ENCODE data around the gene MAGEC3.

MAGEC3 gene

DNA sequence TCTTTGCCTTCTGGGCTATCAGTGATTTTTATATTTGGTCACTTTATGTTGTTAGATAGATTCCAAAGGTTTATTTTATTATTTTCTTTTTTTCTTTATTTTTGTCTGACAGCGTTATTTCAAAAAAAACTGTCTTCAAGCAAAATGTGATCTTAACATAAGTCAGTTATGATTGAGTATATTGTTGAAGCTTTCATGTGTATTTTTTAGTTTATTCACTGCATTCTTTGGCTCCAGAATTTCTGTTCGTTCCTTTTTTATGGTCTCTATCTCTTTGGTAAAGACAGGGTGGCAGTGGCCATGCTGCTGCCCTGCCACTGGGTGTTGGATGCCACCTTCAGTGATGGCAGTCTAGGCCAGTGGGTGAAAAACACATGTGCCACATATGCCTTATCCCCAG lies at the start of gene MAGEC3:
MAGEC3 (plus strand) TSS at position 301 of the 400 bp plus-strand sequence; CDS start at position 301, 0 bp downstream.
- TF ChIP-seq, protein P1, sequence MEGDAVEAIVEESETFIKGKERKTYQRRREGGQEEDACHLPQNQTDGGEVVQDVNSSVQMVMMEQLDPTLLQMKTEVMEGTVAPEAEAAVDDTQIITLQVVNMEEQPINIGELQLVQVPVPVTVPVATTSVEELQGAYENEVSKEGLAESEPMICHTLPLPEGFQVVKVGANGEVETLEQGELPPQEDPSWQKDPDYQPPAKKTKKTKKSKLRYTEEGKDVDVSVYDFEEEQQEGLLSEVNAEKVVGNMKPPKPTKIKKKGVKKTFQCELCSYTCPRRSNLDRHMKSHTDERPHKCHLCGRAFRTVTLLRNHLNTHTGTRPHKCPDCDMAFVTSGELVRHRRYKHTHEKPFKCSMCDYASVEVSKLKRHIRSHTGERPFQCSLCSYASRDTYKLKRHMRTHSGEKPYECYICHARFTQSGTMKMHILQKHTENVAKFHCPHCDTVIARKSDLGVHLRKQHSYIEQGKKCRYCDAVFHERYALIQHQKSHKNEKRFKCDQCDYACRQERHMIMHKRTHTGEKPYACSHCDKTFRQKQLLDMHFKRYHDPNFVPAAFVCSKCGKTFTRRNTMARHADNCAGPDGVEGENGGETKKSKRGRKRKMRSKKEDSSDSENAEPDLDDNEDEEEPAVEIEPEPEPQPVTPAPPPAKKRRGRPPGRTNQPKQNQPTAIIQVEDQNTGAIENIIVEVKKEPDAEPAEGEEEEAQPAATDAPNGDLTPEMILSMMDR (IDR thresholded peaks at IDR 0.05; ENCODE audit: borderline replicate concordance, insufficient read depth, low read depth, low read length) = no peak
- no peak within 1 kb of the TSS for H3K4me3 ChIP-seq (ENCODE audit: low read depth, low read length)

DNA sequence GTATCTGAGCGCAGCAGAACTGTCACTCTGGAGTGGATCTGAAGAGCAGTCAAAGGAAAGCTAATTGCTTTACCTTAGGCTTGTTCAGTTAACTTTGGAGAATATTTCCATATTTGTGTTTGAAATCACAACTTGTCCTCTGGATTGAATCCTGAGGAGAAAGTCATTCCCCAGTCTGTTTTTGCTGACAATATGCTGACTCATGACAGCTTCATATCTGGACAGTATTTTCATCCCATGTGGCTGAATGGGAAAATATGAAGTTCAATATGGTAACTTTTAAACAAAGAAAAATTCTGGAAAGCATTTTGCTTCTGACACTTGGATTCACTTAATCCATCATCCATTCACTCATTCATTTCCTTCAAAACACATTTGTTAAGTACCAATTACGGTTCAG lies 46.3 kb upstream of the MAGEC3 start:
- TF ChIP-seq, protein P1 (IDR thresholded peaks at IDR 0.05; ENCODE audit: borderline replicate concordance, insufficient read depth, low read depth, low read length) = no peak
- no peak overlapping the region for H3K4me3 ChIP-seq (ENCODE audit: low read depth, low read length)

DNA sequence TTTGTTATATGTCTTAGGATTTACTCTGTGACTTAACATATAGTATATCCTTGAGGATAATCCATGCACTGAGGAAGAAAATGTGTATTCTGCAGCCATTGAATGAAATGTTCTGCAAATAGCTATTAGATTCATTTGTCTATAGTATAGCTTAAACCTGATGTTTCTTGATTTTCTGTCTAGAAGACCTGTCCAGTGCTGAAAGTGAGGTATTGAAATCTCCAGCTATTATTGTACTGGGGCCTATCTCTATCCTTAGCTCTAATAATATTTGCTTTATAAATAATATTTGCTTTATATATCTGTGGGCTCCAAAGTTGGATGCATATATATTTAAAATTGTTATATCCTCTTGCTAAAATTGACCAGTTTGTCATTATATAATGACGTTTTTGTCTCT lies 26.7 kb upstream of the MAGEC3 start:
- H3K4me3 ChIP-seq (ENCODE audit: low read depth, low read length) = no peak overlapping the region
- TF ChIP-seq, protein P1 (IDR thresholded peaks at IDR 0.05; ENCODE audit: borderline replicate concordance, insufficient read depth, low read depth, low read length) = no peak

- TF ChIP-seq, protein P1 (IDR thresholded peaks at IDR 0.05; ENCODE audit: borderline replicate concordance, insufficient read depth, low read depth, low read length) = no peak
- no peak overlapping the region for H3K4me3 ChIP-seq (ENCODE audit: low read depth, low read length)
Measured at GRCh38 chrX:141814213-141814857, 23.8 kb upstream of the MAGEC3 start.

DNA sequence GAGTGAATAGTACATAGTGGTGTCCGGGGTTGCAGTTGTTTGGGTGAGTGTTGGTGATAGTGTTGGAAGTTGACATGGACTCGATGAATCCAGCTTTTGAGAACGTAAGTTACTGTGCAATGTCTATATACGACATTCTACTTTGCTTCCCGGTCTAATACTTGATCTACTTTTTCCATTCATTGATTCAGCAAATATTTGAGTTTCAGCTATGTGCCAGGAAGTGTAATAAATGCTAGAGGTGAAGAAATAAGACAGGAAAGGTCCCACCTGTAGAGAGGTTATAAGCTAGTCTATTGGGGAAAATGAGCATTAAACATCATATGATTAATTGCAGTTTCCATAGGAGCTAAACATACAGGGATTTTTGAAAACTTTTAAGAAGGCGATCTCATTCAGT lies 22.2 kb upstream of the MAGEC3 start:
- H3K4me3 ChIP-seq (ENCODE audit: low read depth, low read length) = no peak overlapping the region
- TF ChIP-seq, protein P1 (IDR thresholded peaks at IDR 0.05; ENCODE audit: borderline replicate concordance, insufficient read depth, low read depth, low read length) = no peak

DNA sequence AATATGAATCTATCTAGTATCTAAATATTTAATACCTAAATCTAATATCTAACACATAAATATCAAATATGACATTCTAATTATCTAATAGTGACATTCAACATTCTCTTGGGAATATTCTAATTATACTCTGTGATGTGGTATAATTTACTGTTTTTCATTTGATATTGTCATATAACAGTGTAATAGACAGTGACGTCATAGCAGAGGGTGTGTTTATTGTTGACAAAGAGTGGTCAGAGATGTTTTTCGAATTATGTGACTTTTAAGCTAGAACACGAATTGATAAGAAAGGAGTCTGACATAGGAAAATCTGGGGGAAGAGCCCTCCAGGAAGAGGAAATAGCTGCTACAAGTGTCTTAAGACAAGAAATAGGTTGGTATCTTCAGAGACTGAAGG lies 5.9 kb upstream of the MAGEC3 start:
- TF ChIP-seq, protein P1 (IDR thresholded peaks at IDR 0.05; ENCODE audit: borderline replicate concordance, insufficient read depth, low read depth, low read length) = no peak
- H3K4me3 ChIP-seq (ENCODE audit: low read depth, low read length) = no peak overlapping the region

- no peak overlapping the region for H3K4me3 ChIP-seq (ENCODE audit: low read depth, low read length)
- TF ChIP-seq, protein P1 (IDR thresholded peaks at IDR 0.05; ENCODE audit: borderline replicate concordance, insufficient read depth, low read depth, low read length) = no peak
Measured at GRCh38 chrX:141839856-141840255, 1.7 kb downstream of the MAGEC3 start.
